NB4 (cell line): ENCODE measurements around the gene SEPTIN14.
"Not testable (repeated sequence)": the region's sequence is repeated elsewhere in the genome, so short reads cannot be mapped to it uniquely, and the experiment has no call there.

Source experiments
- DNase-seq: peaks from one replicate; pipeline ENCODE4 v3.0.0; 2010; ENCODE audit warnings: low read depth
- H3K4me3 ChIP-seq: one replicate; pipeline ENCODE4 v1.5.1; 2011; ENCODE audit warnings: mild to moderate bottlenecking, low read depth, low read length, moderate library complexity
- CTCF ChIP-seq: IDR thresholded peaks from one replicate; pipeline ENCODE4 v1.5.1; 2012; ENCODE audit warnings: low read depth, low read length
- MAX ChIP-seq: IDR thresholded peaks from 2 replicates; pipeline ENCODE4 v1.6.1; 2011; ENCODE audit warnings: low read depth, low read length
- MYC ChIP-seq: IDR thresholded peaks from 2 replicates; pipeline ENCODE4 v1.6.1; 2011; ENCODE audit warnings: low read depth, low read length
- POLR2A ChIP-seq: IDR thresholded peaks from 2 replicates; pipeline ENCODE4 v1.6.1; 2011; ENCODE audit warnings: mild to moderate bottlenecking; ENCODE audit not compliant: insufficient read length; ENCODE audit errors: extremely low read depth

Gene SEPTIN14

GRCh38 chr7:55838595-55838994 lies 24.0 kb downstream of the SEPTIN14 start:
- no peak overlapping the region for H3K4me3 ChIP-seq
- no peak for TF ChIP-seq POLR2A
- TF ChIP-seq CTCF, result no peak
- TF ChIP-seq MAX, result no peak
- TF ChIP-seq MYC, result no peak
- DNase-seq, result no peak

- no peak for TF ChIP-seq MYC
- no peak for TF ChIP-seq MAX
- TF ChIP-seq POLR2A, result no peak
- no peak for TF ChIP-seq CTCF
- H3K4me3 ChIP-seq, result no peak overlapping the region
- DNase-seq, result no peak
Measured at GRCh38 chr7:55827577-55827976, 35.0 kb downstream of the SEPTIN14 start.

- no peak overlapping the region for H3K4me3 ChIP-seq
- DNase-seq, result no peak
- TF ChIP-seq POLR2A (no peak), MAX (no peak), MYC (no peak), CTCF (no peak)
Measured at GRCh38 chr7:55818686-55819085, 43.9 kb downstream of the SEPTIN14 start.

- not testable (repeated sequence) for DNase-seq, H3K4me3 ChIP-seq
Measured at GRCh38 chr7:55797260-55797659, 65.3 kb downstream of the SEPTIN14 start.

- TF ChIP-seq CTCF (no peak), MYC (no peak), POLR2A (no peak), MAX (no peak)
- peak; percentile 28 for DNase-seq
Measured at GRCh38 chr7:55794527-55794926, 68.0 kb downstream of the SEPTIN14 start.

GRCh38 chr7:55792048-55792447 lies 70.5 kb downstream of the SEPTIN14 start:
- TF ChIP-seq MAX (no peak), CTCF (no peak), MYC (no peak), POLR2A (no peak)
- DNase-seq, result no peak
- no peak overlapping the region for H3K4me3 ChIP-seq

More at GRCh38 chr7:55794527-55794926, 68.0 kb downstream of the SEPTIN14 start:
- H3K4me3 ChIP-seq, result no peak overlapping the region
